HEK293T (cell line): ENCODE data around the gene LIMK1.
"Not testable (repeated sequence)": the region's sequence is repeated elsewhere in the genome, so short reads cannot be mapped to it uniquely, and the experiment has no call there.

Experiments used
- ARNT ChIP-seq: fragments of 450-650 bp; IDR thresholded peaks from 2 replicates; pipeline ENCODE4 v1.6.1; 2017; ENCODE audit warnings: mild to moderate bottlenecking
- BHLHE40 ChIP-seq: fragments of 450-650 bp; IDR thresholded peaks from 2 replicates; pipeline ENCODE4 v1.6.1; 2016; ENCODE audit warnings: mild to moderate bottlenecking, moderate library complexity, borderline replicate concordance
- ELF4 ChIP-seq: fragments of 450-650 bp; IDR thresholded peaks from 2 replicates; pipeline ENCODE4 v1.6.1; 2017; ENCODE audit warnings: antibody characterized with exemption
- FOXA1 ChIP-seq: fragments of 450-650 bp; IDR thresholded peaks from 2 replicates; pipeline ENCODE4 v1.6.1; 2016; ENCODE audit warnings: mild to moderate bottlenecking
- FOXK2 ChIP-seq: fragments of 450-650 bp; IDR thresholded peaks from 2 replicates; pipeline ENCODE4 v1.6.1; 2016; ENCODE audit warnings: mild to moderate bottlenecking
- FOXM1 ChIP-seq: fragments of 450-650 bp; IDR thresholded peaks from 2 replicates; pipeline ENCODE4 v1.6.1; 2017; ENCODE audit warnings: mild to moderate bottlenecking, borderline replicate concordance
- LEF1 ChIP-seq: fragments of 450-650 bp; IDR thresholded peaks from 2 replicates; pipeline ENCODE4 v1.6.1; 2017; ENCODE audit warnings: mild to moderate bottlenecking, borderline replicate concordance
- NFRKB ChIP-seq: fragments of 450-650 bp; IDR thresholded peaks from 2 replicates; pipeline ENCODE4 v1.6.1; 2016; ENCODE audit warnings: mild to moderate bottlenecking, moderate library complexity
- SP1 ChIP-seq: fragments of 450-650 bp; IDR thresholded peaks from 2 replicates; pipeline ENCODE4 v1.6.1; 2017
- SUZ12 ChIP-seq: fragments of 450-650 bp; IDR thresholded peaks from 2 replicates; pipeline ENCODE4 v1.6.1; 2016; ENCODE audit warnings: mild to moderate bottlenecking
- TARDBP ChIP-seq: fragments of 450-650 bp; IDR thresholded peaks from 2 replicates; pipeline ENCODE4 v1.6.1; 2016
- ZNF384 ChIP-seq: fragments of 450-650 bp; IDR thresholded peaks from 2 replicates; pipeline ENCODE4 v1.6.1; 2016
- TF ChIP-seq, protein P1 (sequence below): fragments of 450-650 bp; IDR thresholded peaks from 2 replicates; pipeline ENCODE4 v1.6.1; 2016

DNA sequence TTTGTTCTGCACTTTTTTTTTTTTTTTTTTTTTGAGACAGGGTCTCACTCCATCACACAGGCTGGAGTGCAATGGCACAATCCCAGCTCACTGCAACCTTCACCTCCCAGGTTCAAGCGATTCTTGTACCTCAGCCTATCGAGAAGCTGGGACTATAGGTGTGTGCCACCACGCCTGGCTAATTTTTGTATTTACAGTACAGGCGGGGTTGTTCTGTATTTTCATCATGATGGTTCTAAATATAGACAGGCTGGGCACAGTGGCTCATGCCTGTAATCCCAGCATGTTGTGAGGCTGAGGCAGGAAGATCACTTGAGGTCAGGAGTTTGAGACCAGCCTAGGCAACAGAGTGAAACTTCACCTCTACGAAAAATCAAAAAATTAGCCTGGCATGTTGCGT, 83.7 kb downstream of the LIMK1 start:
- not testable (repeated sequence) for TF ChIP-seq NFRKB, FOXA1, TARDBP, ARNT, FOXK2, BHLHE40, ELF4, SP1, FOXM1, SUZ12, LEF1, ZNF384
- TF ChIP-seq, protein P1, sequence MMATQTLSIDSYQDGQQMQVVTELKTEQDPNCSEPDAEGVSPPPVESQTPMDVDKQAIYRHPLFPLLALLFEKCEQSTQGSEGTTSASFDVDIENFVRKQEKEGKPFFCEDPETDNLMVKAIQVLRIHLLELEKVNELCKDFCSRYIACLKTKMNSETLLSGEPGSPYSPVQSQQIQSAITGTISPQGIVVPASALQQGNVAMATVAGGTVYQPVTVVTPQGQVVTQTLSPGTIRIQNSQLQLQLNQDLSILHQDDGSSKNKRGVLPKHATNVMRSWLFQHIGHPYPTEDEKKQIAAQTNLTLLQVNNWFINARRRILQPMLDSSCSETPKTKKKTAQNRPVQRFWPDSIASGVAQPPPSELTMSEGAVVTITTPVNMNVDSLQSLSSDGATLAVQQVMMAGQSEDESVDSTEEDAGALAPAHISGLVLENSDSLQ: not testable (repeated sequence)
